Liver (tissue), 9 donors: Measurements from ENCODE around the gene UBE2R2. TPM values are rescaled to one million over a fixed set of nuclear protein-coding genes. Genes with fewer than 3 reads are reported as not detected.

ENCODE experiments used
- DNase-seq: peaks from one replicate; pipeline ENCODE4 v3.0.0-alpha.2; 2017; ENCODE audit warnings: low spot score
- H3K27ac ChIP-seq, 2 donors: one replicate each; pipeline ENCODE4 v1.7.0; 2013; ENCODE audit warnings: inconsistent platforms in 2 of 2, low read length in 2 of 2, control low read depth in 1 of 2, low read depth in 1 of 2, mild to moderate bottlenecking in 1 of 2
- H3K27me3 ChIP-seq, 4 donors: one replicate each; pipeline versions ENCODE4 v1.6.1 to v1.7.0; 2013; ENCODE audit warnings: low read length in 3 of 4, inconsistent platforms in 1 of 4, mild to moderate bottlenecking in 1 of 4, moderate library complexity in 1 of 4; ENCODE audit not compliant: control insufficient read depth in 4 of 4, insufficient read depth in 4 of 4
- H3K36me3 ChIP-seq, 4 donors: one replicate each; pipeline versions ENCODE4 v1.6.1 to v1.7.0; 2013; ENCODE audit warnings: low read length in 3 of 4, mild to moderate bottlenecking in 3 of 4, low read depth in 1 of 4, moderate library complexity in 1 of 4; ENCODE audit not compliant: control insufficient read depth in 4 of 4, insufficient read depth in 3 of 4
- H3K4me1 ChIP-seq, 4 donors: one replicate each; pipeline versions ENCODE4 v1.6.1 to v1.7.0; 2013; ENCODE audit warnings: low read length in 3 of 4, mild to moderate bottlenecking in 3 of 4, moderate library complexity in 1 of 4; ENCODE audit not compliant: control insufficient read depth in 4 of 4, insufficient read depth in 4 of 4
- H3K4me3 ChIP-seq, 3 donors: one replicate each; pipeline versions ENCODE4 v1.6.1 to v1.7.0; 2013; ENCODE audit warnings: low read length in 3 of 3, control low read depth in 1 of 3, low read depth in 1 of 3, mild to moderate bottlenecking in 1 of 3
- H3K9ac ChIP-seq, 2 donors: one replicate each; pipeline ENCODE4 v1.7.0; 2013; ENCODE audit warnings: low read length in 2 of 2, mild to moderate bottlenecking in 2 of 2, moderate library complexity in 2 of 2, control low read depth in 1 of 2, low read depth in 1 of 2
- H3K9me3 ChIP-seq, 4 donors: one replicate each; pipeline versions ENCODE4 v1.6.1 to v1.7.0; 2013; ENCODE audit warnings: low read length in 3 of 4; ENCODE audit not compliant: control insufficient read depth in 4 of 4
- EGR1 ChIP-seq, 2 donors: IDR thresholded peaks; 2 replicates each; pipeline ENCODE4 v1.6.1; 2016 to 2018; ENCODE audit warnings: antibody characterized with exemption in 2 of 2, low read depth in 2 of 2
- FOXA1 ChIP-seq: IDR thresholded peaks from 2 replicates; pipeline ENCODE4 v1.6.1; 2016; ENCODE audit warnings: antibody characterized with exemption
- FOXA2 ChIP-seq: IDR thresholded peaks from 2 replicates; pipeline ENCODE4 v1.6.1; 2016; ENCODE audit warnings: antibody characterized with exemption
- GABPA ChIP-seq, 2 donors: IDR thresholded peaks in 1 of 2; conservative IDR thresholded peaks in 1 of 2; 2 replicates each; pipeline ENCODE4 v1.6.1; 2016; ENCODE audit warnings: antibody characterized with exemption in 2 of 2, mild to moderate bottlenecking in 1 of 2, moderate library complexity in 1 of 2
- HNF4A ChIP-seq, 2 donors: conservative IDR thresholded peaks; 2 replicates each; pipeline ENCODE4 v1.6.1; 2016; ENCODE audit warnings: antibody characterized with exemption in 2 of 2, mild to moderate bottlenecking in 2 of 2
- HNF4G ChIP-seq: IDR thresholded peaks from 2 replicates; pipeline ENCODE4 v1.6.1; 2016; ENCODE audit warnings: antibody characterized with exemption
- JUND ChIP-seq, 2 donors: IDR thresholded peaks; 2 replicates each; pipeline ENCODE4 v1.6.1; 2016; ENCODE audit warnings: antibody characterized with exemption in 2 of 2
- NR2F2 ChIP-seq: IDR thresholded peaks from 2 replicates; pipeline ENCODE4 v1.6.1; 2016; ENCODE audit warnings: antibody characterized with exemption
- RAD21 ChIP-seq, 2 donors: IDR thresholded peaks; 2 replicates each; pipeline ENCODE4 v1.6.1; 2016; ENCODE audit warnings: antibody characterized with exemption in 2 of 2, mild to moderate bottlenecking in 2 of 2
- RXRA ChIP-seq, 2 donors: IDR thresholded peaks; 2 replicates each; pipeline ENCODE4 v1.6.1; 2017 to 2018; ENCODE audit warnings: antibody characterized with exemption in 2 of 2, mild to moderate bottlenecking in 1 of 2
- SP1 ChIP-seq: IDR thresholded peaks from 2 replicates; pipeline ENCODE4 v1.6.1; 2018; ENCODE audit warnings: antibody characterized with exemption, mild to moderate bottlenecking
- TAF1 ChIP-seq: conservative IDR thresholded peaks from 2 replicates; pipeline ENCODE4 v1.6.1; 2016; ENCODE audit warnings: antibody characterized with exemption, mild to moderate bottlenecking
- YY1 ChIP-seq: IDR thresholded peaks from 2 replicates; pipeline ENCODE4 v1.6.1; 2016; ENCODE audit warnings: antibody characterized with exemption, mild to moderate bottlenecking
- WGBS: extraction: QIAGEN DNeasy Blood & Tissue Kit; methylation state at CpG from one replicate; pipeline ENCODE4 v1.1.7; 2013; 5-methylcytosine and 5-hydroxymethylcytosine counted together
- polyA plus RNA-seq, 2 donors: library from polyadenylated mRNA; stranded (reverse) in 1 of 2; unstranded in 1 of 2; fragments of 200-250 nt in 1 of 2; fragments of >200 nt in 1 of 2; fragmentation: Nextera tagmentation in 1 of 2; extraction: Ambion mirVana in 1 of 2; gene quantifications; one replicate each; pipeline versions ENCODE4 v1.2.1 to v1.2.3, GENCODE V29; 2013 to 2015
- total RNA-seq, 2 donors: library from RNA; depleted of rRNA; stranded (reverse); fragments of >200 nt; gene quantifications; one replicate each; pipeline ENCODE4 v1.2.3, GENCODE V29; 2014
- TF ChIP-seq, protein P1 (sequence below): fragments of 150-350 bp; IDR thresholded peaks from 2 replicates; pipeline ENCODE4 v1.5.1; 2017; ENCODE audit warnings: improper control_type of control experiment, low read depth, low read length; ENCODE audit not compliant: missing input control
- TF ChIP-seq, protein P2 (sequence below): IDR thresholded peaks from 2 replicates; pipeline ENCODE4 v1.6.1; 2016; ENCODE audit warnings: antibody characterized with exemption
- TF ChIP-seq, protein P3 (sequence below): IDR thresholded peaks from 2 replicates; pipeline ENCODE4 v1.6.1; 2016; ENCODE audit warnings: antibody characterized with exemption, mild to moderate bottlenecking
- TF ChIP-seq, protein P4 (sequence below): IDR thresholded peaks from 2 replicates; pipeline ENCODE4 v1.6.1; 2016; ENCODE audit warnings: antibody characterized with exemption
- TF ChIP-seq, protein P5 (sequence below): IDR thresholded peaks from 2 replicates; pipeline ENCODE4 v1.6.1; 2016; ENCODE audit warnings: antibody characterized with exemption
- donor health status: healthy.
- donor health status: healthy.
- donor health status: healthy.
- donor health status: healthy.
- donor health status: healthy.

The UBE2R2 gene
- total and polyA plus RNA-seq, 4 donors, result 10.8 to 15.0 (median 14.2) TPM

DNA sequence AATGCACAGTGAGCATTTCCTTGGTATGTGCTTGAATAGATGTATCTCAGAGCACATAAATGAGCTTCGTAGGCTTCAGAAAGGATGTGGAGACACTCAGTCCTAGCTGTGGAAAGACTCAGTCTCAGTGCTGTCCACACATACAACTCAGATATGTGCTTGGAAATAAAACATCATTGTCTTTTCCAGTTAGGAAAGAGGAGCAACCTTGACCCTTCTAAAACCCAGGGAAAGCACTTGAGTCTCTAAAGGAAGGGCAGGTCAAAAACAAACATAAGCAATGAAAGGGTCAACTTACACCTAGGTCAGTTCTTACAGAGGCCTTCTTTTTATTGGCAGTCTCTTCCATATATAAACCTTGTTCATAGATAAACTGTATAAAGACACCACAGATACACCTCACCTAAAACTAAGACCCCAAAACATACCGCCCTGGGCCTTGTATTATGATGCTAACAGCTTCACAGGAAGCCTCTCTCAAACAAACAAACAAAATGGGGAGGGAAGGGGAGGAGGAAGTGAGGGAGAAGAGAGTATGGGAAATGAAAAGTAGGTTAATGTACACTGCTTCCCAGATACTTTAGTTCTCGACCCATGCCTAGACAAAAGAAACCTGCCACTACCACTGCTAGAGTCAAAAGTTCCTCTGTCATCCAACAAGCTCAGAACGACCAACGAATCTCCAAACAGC, 117.4 kb downstream of the UBE2R2 start:
- H3K36me3 ChIP-seq, result peaks cover 10 to 36% (median 20%) of the 10 kb centered on the region in 4 donors
- DNase-seq, result no peak
- WGBS, result 92% methylated on average over 5 of the region's 5 CpGs
- H3K27me3 ChIP-seq, result no peaks in the 10 kb centered on the region
- H3K4me1 ChIP-seq, result no peaks in the 10 kb centered on the region
- H3K27ac ChIP-seq, result no peak overlapping the region
- H3K9me3 ChIP-seq, result no peaks in the 10 kb centered on the region
- TF ChIP-seq RXRA (IDR thresholded peaks at IDR 0.05) (no peak), EGR1 (IDR thresholded peaks at IDR 0.05; ENCODE audit: low read depth in 2 of 2) (no peak), JUND (IDR thresholded peaks at IDR 0.05) (no peak), RAD21 (IDR thresholded peaks at IDR 0.05) (no peak), SP1 (no peak), TAF1 (no peak), HNF4A (conservative IDR thresholded peaks at IDR 0.05) (no peak), NR2F2 (no peak), GABPA (IDR thresholded peaks at IDR 0.05 in 1 of 2, conservative IDR thresholded peaks at IDR 0.05 in 1 of 2) (no peak), HNF4G (no peak), FOXA2 (no peak), YY1 (no peak), FOXA1 (no peak)
- TF ChIP-seq, protein P1, sequence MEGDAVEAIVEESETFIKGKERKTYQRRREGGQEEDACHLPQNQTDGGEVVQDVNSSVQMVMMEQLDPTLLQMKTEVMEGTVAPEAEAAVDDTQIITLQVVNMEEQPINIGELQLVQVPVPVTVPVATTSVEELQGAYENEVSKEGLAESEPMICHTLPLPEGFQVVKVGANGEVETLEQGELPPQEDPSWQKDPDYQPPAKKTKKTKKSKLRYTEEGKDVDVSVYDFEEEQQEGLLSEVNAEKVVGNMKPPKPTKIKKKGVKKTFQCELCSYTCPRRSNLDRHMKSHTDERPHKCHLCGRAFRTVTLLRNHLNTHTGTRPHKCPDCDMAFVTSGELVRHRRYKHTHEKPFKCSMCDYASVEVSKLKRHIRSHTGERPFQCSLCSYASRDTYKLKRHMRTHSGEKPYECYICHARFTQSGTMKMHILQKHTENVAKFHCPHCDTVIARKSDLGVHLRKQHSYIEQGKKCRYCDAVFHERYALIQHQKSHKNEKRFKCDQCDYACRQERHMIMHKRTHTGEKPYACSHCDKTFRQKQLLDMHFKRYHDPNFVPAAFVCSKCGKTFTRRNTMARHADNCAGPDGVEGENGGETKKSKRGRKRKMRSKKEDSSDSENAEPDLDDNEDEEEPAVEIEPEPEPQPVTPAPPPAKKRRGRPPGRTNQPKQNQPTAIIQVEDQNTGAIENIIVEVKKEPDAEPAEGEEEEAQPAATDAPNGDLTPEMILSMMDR, result no peak
- TF ChIP-seq, protein P2, sequence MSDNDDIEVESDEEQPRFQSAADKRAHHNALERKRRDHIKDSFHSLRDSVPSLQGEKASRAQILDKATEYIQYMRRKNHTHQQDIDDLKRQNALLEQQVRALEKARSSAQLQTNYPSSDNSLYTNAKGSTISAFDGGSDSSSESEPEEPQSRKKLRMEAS, result no peak
- TF ChIP-seq, protein P3, sequence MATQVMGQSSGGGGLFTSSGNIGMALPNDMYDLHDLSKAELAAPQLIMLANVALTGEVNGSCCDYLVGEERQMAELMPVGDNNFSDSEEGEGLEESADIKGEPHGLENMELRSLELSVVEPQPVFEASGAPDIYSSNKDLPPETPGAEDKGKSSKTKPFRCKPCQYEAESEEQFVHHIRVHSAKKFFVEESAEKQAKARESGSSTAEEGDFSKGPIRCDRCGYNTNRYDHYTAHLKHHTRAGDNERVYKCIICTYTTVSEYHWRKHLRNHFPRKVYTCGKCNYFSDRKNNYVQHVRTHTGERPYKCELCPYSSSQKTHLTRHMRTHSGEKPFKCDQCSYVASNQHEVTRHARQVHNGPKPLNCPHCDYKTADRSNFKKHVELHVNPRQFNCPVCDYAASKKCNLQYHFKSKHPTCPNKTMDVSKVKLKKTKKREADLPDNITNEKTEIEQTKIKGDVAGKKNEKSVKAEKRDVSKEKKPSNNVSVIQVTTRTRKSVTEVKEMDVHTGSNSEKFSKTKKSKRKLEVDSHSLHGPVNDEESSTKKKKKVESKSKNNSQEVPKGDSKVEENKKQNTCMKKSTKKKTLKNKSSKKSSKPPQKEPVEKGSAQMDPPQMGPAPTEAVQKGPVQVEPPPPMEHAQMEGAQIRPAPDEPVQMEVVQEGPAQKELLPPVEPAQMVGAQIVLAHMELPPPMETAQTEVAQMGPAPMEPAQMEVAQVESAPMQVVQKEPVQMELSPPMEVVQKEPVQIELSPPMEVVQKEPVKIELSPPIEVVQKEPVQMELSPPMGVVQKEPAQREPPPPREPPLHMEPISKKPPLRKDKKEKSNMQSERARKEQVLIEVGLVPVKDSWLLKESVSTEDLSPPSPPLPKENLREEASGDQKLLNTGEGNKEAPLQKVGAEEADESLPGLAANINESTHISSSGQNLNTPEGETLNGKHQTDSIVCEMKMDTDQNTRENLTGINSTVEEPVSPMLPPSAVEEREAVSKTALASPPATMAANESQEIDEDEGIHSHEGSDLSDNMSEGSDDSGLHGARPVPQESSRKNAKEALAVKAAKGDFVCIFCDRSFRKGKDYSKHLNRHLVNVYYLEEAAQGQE, result no peak
- TF ChIP-seq, protein P4, sequence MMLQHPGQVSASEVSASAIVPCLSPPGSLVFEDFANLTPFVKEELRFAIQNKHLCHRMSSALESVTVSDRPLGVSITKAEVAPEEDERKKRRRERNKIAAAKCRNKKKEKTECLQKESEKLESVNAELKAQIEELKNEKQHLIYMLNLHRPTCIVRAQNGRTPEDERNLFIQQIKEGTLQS, result no peak
- TF ChIP-seq, protein P5, sequence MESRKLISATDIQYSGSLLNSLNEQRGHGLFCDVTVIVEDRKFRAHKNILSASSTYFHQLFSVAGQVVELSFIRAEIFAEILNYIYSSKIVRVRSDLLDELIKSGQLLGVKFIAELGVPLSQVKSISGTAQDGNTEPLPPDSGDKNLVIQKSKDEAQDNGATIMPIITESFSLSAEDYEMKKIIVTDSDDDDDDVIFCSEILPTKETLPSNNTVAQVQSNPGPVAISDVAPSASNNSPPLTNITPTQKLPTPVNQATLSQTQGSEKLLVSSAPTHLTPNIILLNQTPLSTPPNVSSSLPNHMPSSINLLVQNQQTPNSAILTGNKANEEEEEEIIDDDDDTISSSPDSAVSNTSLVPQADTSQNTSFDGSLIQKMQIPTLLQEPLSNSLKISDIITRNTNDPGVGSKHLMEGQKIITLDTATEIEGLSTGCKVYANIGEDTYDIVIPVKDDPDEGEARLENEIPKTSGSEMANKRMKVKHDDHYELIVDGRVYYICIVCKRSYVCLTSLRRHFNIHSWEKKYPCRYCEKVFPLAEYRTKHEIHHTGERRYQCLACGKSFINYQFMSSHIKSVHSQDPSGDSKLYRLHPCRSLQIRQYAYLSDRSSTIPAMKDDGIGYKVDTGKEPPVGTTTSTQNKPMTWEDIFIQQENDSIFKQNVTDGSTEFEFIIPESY, result no peak
- no peak overlapping the region for H3K9ac ChIP-seq
- no peak overlapping the region for H3K4me3 ChIP-seq
